Measurements from ENCODE around the gene ISM1. TPM values are rescaled to one million over a fixed set of nuclear protein-coding genes. Genes with fewer than 3 reads are reported as not detected.
A peak's percentile ranks its signal among the peaks of the same experiment; 100 is the strongest.

The ISM1 gene
- total and polyA plus RNA-seq, 2 of the 13 experiments (the other 11 are each of a cell fraction or from before 2014, with no cell fraction given): 0.40 to 1.4 TPM

- TF ChIP-seq, protein P1, sequence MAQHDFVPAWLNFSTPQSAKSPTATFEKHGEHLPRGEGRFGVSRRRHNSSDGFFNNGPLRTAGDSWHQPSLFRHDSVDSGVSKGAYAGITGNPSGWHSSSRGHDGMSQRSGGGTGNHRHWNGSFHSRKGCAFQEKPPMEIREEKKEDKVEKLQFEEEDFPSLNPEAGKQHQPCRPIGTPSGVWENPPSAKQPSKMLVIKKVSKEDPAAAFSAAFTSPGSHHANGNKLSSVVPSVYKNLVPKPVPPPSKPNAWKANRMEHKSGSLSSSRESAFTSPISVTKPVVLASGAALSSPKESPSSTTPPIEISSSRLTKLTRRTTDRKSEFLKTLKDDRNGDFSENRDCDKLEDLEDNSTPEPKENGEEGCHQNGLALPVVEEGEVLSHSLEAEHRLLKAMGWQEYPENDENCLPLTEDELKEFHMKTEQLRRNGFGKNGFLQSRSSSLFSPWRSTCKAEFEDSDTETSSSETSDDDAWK (CRISPR knock-in tag; IDR thresholded peaks at IDR 0.05): no peak
- TF ChIP-seq CBX5 (CRISPR knock-in tag; IDR thresholded peaks at IDR 0.05; ENCODE audit: borderline replicate concordance) (peak; percentile 66; the same call in 1 of the 2 replicates), MEF2D (CRISPR knock-in tag; IDR thresholded peaks at IDR 0.05) (0 out of 2 replicates have a peak, but pooled peaks have one; percentile 24), NR2F6 (IDR thresholded peaks at IDR 0.05) (no peak), NR2F6 (CRISPR knock-in tag; IDR thresholded peaks at IDR 0.05) (peak; percentile 36; the same call in 1 of the 2 replicates), TCF7 (IDR thresholded peaks at IDR 0.05; ENCODE audit: low read depth) (no peak), ZNF800 (CRISPR knock-in tag; IDR thresholded peaks at IDR 0.05) (no peak), PITX1 (CRISPR knock-in tag; IDR thresholded peaks at IDR 0.05) (peak; percentile 68; the same call in 1 of the 2 replicates), EP300 (IDR thresholded peaks at IDR 0.05; ENCODE audit: low read depth in 2 of 2, low read length in 2 of 2) (0 out of 4 replicates have a peak, but pooled peaks of 1 of the 2 experiments have one; percentile 39), EP300 (CRISPR knock-in tag; IDR thresholded peaks at IDR 0.05; ENCODE audit: borderline replicate concordance) (no peak), MXD3 (CRISPR knock-in tag; IDR thresholded peaks at IDR 0.05) (no peak), ZNF788 (CRISPR knock-in tag; IDR thresholded peaks at IDR 0.05; ENCODE audit: borderline replicate concordance) (peak; percentile 77; the same call in 1 of the 2 replicates), KLF16 (CRISPR knock-in tag; IDR thresholded peaks at IDR 0.05) (peak in 1 of 2 experiments; percentile 81; a peak in 1 of 4 replicates), TSC22D2 (CRISPR knock-in tag; IDR thresholded peaks at IDR 0.05; ENCODE audit: borderline replicate concordance) (no peak), ZFP62 (CRISPR knock-in tag; IDR thresholded peaks at IDR 0.05) (no peak), MXD4 (CRISPR knock-in tag; IDR thresholded peaks at IDR 0.05) (0 out of 2 replicates have a peak, but pooled peaks have one; percentile 39)
- TF ChIP-seq, protein P2, sequence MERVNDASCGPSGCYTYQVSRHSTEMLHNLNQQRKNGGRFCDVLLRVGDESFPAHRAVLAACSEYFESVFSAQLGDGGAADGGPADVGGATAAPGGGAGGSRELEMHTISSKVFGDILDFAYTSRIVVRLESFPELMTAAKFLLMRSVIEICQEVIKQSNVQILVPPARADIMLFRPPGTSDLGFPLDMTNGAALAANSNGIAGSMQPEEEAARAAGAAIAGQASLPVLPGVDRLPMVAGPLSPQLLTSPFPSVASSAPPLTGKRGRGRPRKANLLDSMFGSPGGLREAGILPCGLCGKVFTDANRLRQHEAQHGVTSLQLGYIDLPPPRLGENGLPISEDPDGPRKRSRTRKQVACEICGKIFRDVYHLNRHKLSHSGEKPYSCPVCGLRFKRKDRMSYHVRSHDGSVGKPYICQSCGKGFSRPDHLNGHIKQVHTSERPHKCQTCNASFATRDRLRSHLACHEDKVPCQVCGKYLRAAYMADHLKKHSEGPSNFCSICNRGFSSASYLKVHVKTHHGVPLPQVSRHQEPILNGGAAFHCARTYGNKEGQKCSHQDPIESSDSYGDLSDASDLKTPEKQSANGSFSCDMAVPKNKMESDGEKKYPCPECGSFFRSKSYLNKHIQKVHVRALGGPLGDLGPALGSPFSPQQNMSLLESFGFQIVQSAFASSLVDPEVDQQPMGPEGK (CRISPR knock-in tag; IDR thresholded peaks at IDR 0.05): 0 out of 2 replicates have a peak, but pooled peaks have one; percentile 19
- TF ChIP-seq, protein P3, sequence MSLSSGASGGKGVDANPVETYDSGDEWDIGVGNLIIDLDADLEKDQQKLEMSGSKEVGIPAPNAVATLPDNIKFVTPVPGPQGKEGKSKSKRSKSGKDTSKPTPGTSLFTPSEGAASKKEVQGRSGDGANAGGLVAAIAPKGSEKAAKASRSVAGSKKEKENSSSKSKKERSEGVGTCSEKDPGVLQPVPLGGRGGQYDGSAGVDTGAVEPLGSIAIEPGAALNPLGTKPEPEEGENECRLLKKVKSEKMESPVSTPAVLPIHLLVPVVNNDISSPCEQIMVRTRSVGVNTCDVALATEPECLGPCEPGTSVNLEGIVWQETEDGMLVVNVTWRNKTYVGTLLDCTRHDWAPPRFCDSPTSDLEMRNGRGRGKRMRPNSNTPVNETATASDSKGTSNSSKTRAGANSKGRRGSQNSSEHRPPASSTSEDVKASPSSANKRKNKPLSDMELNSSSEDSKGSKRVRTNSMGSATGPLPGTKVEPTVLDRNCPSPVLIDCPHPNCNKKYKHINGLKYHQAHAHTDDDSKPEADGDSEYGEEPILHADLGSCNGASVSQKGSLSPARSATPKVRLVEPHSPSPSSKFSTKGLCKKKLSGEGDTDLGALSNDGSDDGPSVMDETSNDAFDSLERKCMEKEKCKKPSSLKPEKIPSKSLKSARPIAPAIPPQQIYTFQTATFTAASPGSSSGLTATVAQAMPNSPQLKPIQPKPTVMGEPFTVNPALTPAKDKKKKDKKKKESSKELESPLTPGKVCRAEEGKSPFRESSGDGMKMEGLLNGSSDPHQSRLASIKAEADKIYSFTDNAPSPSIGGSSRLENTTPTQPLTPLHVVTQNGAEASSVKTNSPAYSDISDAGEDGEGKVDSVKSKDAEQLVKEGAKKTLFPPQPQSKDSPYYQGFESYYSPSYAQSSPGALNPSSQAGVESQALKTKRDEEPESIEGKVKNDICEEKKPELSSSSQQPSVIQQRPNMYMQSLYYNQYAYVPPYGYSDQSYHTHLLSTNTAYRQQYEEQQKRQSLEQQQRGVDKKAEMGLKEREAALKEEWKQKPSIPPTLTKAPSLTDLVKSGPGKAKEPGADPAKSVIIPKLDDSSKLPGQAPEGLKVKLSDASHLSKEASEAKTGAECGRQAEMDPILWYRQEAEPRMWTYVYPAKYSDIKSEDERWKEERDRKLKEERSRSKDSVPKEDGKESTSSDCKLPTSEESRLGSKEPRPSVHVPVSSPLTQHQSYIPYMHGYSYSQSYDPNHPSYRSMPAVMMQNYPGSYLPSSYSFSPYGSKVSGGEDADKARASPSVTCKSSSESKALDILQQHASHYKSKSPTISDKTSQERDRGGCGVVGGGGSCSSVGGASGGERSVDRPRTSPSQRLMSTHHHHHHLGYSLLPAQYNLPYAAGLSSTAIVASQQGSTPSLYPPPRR (CRISPR knock-in tag; IDR thresholded peaks at IDR 0.05; ENCODE audit: borderline replicate concordance): 0 out of 2 replicates have a peak, but pooled peaks have one; percentile 35
Measured at GRCh38 chr20:13261460-13262301, 40.6 kb downstream of the ISM1 start (continued).

All from HepG2 (cell line).